Activated CD8-positive, alpha-beta memory T cell treated with anti-CD3 and anti-CD28 coated beads for 36 hours (primary cell): ENCODE measurements around the gene CC2D2A. TPM values are rescaled to one million over a fixed set of nuclear protein-coding genes. Genes with fewer than 3 reads are reported as not detected.
"Not testable (repeated sequence)": the region's sequence is repeated elsewhere in the genome, so short reads cannot be mapped to it uniquely, and the experiment has no call there.

Experiments used
- CTCF ChIA-PET: fragments of 350-600 bp; sonication (Branson Sonifier 250); formaldehyde crosslinking; loops from one replicate; lab custom pipeline; 2021; ENCODE audit warnings: antibody characterized with exemption; lab: Charles Lee
- POLR2A ChIA-PET: fragments of 350-600 bp; sonication (Branson Sonifier 250); formaldehyde crosslinking; loops from one replicate; lab custom pipeline; 2021; ENCODE audit warnings: antibody characterized with exemption; lab: Charles Lee
- total RNA-seq, 2 experiments: library from RNA; stranded (reverse); gene quantifications; one replicate each; pipeline ENCODE4 v1.2.3, GENCODE V29; 2021

CC2D2A gene
- total RNA-seq, 2 experiments from 2014 or later = not detected

DNA sequence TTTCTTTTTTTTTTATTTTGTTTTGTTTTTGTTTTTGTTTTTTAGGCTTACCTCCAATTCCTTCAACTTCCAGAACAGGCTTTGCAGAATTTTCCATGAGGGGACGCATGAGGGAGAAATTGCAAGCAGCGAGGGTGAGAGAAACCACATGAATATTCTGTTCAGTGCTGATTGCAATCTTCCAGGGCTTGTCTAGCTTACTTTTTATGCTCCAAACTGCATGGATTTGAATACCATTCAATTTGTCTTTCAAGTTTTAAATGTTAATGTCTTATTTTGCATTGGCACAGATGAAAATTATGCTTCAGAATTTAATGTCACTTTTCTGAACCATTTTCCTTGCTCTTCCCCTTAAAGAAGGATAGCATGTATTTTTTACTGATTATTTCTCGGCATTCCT lies 32.7 kb downstream of the CC2D2A start:
- CTCF ChIA-PET = no interaction called here
- POLR2A ChIA-PET = no interaction called here

DNA sequence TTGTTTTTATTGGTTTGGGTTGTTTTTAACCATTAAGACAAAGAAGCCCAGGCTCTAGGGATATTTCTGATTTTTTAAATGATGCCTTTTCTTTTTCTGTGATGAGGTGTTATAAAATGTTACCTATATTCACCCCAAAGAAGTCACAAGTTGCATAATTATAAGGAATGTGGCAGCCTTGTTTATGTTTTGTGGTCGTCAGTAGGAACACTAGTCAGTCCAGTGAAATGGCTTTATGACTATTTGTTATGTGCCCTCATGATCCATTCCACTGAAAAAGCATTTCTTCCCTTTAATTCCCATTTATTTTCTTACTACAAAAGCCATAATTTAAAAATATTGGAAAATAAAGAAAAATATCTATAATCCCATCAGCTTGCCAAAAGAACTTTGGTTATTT lies 34.4 kb downstream of the CC2D2A start:
- POLR2A ChIA-PET = no interaction called here
- CTCF ChIA-PET = no interaction called here

- ChIA-PET CTCF (no interaction called here), POLR2A (no interaction called here)
Observed at GRCh38 chr4:15506464-15506863, 36.8 kb downstream of the CC2D2A start.

DNA sequence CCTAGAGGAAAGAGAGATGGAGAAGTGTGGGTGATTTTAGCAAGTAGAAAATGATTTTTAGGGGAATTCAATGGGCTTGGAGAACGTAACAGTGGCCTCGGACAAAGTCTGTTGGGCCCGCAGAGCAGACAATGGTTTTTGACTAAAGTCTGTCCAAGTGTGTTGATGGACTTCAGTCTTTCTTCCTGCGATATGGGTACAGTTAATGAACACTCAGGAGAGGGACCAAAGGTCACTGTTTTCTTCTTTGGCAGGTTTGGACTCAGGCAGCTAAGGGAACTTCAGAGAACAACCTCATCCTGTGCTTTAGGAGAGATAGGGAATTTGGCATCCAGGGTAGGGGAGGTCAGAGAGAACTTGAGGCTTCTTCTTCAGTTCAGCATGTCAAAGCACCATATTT lies 38.0 kb downstream of the CC2D2A start:
- ChIA-PET CTCF (no interaction called here), POLR2A (no interaction called here)

DNA sequence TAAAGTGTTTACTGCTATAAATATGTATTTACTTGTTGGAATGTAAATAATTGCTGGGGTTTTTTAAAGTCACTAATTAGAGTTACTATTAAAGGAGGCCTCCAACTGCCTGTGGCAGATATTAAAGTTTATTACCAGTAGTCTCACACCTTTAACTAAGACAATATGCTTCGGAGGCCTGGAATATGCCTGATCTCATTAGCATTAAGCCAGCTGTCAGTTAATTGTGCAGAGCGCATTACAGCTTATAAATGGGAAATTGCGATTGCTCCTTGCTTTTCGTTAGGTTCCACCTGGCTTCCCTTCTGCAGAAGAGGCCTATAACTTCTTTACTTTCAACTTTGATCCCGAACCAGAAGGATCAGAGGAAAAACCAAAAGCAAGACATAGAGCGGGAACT lies 41.3 kb downstream of the CC2D2A start:
- ChIA-PET POLR2A (no interaction called here), CTCF (no interaction called here)

GRCh38 chr4:15513545-15513944 lies 43.9 kb downstream of the CC2D2A start:
- ChIA-PET POLR2A (no interaction called here), CTCF (no interaction called here)

- ChIA-PET CTCF (no interaction called here), POLR2A (no interaction called here)
Observed at GRCh38 chr4:15515106-15515505, 45.4 kb downstream of the CC2D2A start.

- POLR2A ChIA-PET = no interaction called here
Observed at GRCh38 chr4:15516494-15516893, 46.8 kb downstream of the CC2D2A start.

GRCh38 chr4:15517681-15518080 lies 48.0 kb downstream of the CC2D2A start:
- POLR2A ChIA-PET = not testable (repeated sequence)

More at GRCh38 chr4:15516494-15516893, 46.8 kb downstream of the CC2D2A start:
- CTCF ChIA-PET = no interaction called here

DNA sequence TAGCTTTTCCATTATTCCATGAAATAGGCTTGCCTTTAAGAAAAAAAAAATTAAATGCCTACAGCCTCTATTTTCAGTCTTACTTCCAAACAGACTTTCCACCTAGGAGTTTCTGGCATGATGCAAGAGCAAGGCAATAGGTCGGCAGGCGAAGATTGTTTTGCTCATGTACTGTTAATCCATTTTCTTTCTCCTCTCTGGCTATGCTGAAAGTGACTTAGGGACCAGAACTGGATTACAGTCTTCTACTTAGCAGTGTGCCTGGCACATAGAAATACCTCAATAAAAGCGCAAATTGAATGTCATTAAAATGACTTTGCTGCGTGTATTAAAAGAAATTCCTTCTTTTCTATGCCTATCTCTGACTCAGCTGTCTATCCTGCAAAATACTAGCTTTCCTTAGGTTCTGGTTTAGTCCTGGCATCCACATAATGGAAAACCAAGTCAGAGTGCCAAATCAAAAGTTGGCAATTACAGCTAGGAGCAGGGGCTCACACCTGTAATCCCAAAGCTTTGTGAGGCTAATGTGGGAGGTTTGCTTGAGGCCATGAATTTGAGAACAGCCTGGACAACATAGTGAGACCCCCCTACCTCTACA lies 51.9 kb downstream of the CC2D2A start:
- ChIA-PET POLR2A (no interaction called here), CTCF (no interaction called here)

More at GRCh38 chr4:15517681-15518080, 48.0 kb downstream of the CC2D2A start:
- CTCF ChIA-PET = not testable (repeated sequence)

DNA sequence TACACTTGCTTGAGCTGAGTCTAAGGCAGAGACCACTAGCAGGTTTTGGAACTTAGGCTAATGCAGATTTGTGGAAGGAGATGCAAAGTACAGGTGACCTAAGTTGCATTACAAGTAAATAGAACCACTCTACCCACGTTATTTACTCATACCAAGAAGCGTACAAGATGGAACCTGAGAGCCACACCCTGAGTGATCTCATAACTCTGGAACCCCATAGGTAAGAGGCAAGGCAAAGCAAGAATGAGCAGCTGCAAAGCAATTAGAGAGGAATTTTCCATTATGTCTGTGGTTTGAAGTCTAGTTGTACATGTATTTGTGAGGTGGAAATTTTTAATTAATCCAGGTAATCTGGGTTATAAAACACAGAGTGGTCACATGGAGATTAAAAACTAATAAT lies 55.4 kb downstream of the CC2D2A start:
- CTCF ChIA-PET = no interaction called here

GRCh38 chr4:15526924-15527592 lies 57.4 kb downstream of the CC2D2A start:
- CTCF ChIA-PET = no interaction called here
- POLR2A ChIA-PET = no interaction called here

More for the DNA sequence above, 55.4 kb downstream of the CC2D2A start:
- POLR2A ChIA-PET = no interaction called here

DNA sequence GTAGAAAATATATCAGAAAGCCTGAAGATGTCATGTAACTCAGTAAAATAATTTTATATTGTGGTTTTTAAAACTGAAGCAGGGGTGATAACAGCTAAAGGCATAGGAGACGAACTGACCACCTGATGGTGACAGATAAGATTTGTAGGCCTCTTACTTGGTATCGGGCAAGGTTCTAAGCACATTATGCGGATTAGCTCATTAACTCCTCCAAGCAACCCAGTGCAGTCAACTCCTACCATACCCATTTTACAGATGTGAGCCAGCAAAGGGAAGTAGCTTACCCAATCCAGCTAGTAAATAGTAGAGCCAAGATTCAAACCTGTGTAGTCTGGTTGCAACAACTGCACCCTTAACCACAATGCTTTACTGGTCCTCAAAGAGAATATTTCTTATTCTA lies 62.1 kb downstream of the CC2D2A start:
- ChIA-PET CTCF (no interaction called here), POLR2A (no interaction called here)

GRCh38 chr4:15533817-15534216 lies 64.1 kb downstream of the CC2D2A start:
- ChIA-PET POLR2A (no interaction called here), CTCF (no interaction called here)

DNA sequence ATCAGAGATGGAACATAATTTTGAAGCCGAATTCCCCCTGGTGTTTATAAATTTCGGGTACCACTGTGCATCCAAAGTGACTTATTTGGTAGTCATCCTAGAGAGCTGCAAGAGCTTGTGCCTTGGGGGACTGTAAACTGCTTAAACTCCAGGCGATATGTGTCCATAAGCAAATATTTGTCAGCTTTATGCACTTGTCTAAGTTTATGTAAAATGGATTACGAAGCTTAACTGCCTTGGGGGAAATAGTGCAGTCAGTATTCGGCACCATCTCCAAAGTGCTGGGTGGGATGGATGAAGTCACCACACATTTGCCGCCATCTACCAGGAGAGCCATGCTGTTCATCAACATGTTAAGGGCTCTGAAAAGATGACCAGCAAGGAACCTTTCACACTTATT lies 65.9 kb downstream of the CC2D2A start:
- POLR2A ChIA-PET = no interaction called here
- CTCF ChIA-PET = no interaction called here

- POLR2A ChIA-PET = no interaction called here
- CTCF ChIA-PET = no interaction called here
Observed at GRCh38 chr4:15536552-15537499, 67.1 kb downstream of the CC2D2A start.

GRCh38 chr4:15541941-15542340 lies 72.3 kb downstream of the CC2D2A start:
- CTCF ChIA-PET = no interaction called here
- POLR2A ChIA-PET = no interaction called here

DNA sequence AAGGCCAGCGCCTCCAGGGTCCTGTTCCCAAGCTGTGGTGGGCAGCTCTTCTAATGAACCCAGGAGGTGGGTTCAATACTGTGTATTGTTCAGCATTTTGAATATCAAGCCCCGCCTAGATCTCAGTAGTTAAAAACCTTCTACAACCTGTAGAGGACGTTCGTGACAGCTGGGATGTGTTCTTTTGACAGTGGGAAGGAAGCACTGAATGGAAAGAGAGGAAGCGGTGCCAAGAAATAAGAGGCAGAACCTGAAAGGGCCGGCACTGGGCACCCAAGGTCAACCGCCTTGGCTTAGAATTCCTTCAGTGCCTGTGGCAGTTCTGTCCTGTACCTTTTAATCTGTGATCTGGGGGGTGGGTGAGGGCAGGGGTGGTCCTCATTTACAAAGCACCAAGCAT lies 73.1 kb downstream of the CC2D2A start:
- CTCF ChIA-PET = no interaction called here
- POLR2A ChIA-PET = no interaction called here

GRCh38 chr4:15543537-15544247 lies 74.0 kb downstream of the CC2D2A start:
- ChIA-PET CTCF (no interaction called here), POLR2A (no interaction called here)

DNA sequence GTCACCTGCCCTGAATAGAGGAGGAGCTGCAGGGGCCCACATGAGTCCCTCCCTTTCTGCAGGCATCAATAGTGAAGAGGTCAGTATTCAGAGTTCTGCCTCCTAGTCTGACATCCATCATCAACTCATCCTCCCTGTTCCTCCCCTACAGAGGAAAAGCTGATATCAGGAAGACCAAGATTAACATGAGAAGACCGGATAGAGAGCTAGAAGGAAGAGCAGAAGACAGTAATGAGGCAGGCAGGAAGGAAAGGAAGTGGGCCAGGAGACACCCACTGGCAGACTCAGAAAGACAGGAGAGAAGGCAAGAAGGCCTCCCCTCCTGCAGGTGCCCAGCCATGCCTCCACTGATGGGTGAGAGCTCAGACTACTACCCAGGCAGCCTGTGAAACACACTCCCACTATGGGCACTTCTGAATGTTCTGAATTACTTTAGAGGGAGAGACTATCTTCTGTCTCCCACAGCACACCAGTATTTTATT lies 74.6 kb downstream of the CC2D2A start:
- ChIA-PET CTCF (no interaction called here), POLR2A (no interaction called here)
